ENCODE measurements around the gene SPATA13.

Gene SPATA13

GRCh38 chr13:24218338-24218737, 57.8 kb downstream of the SPATA13 start:
- H3K4me3 ChIP-seq (replicated peaks; ENCODE audit: low read depth, low read length) = no peak overlapping the region
- DNase-seq (ENCODE audit: low read depth) = no peak
- TF ChIP-seq CTCF (IDR thresholded peaks at IDR 0.05; ENCODE audit: low read length, missing control alignments) = no peak

GRCh38 chr13:24218977-24219376, 58.5 kb downstream of the SPATA13 start:
- DNase-seq (ENCODE audit: low read depth) = peak; percentile 37
- H3K4me3 ChIP-seq (replicated peaks; ENCODE audit: low read depth, low read length) = no peak overlapping the region
- TF ChIP-seq CTCF (IDR thresholded peaks at IDR 0.05; ENCODE audit: low read length, missing control alignments) = no peak

- no peak overlapping the region for H3K4me3 ChIP-seq (replicated peaks; ENCODE audit: low read depth, low read length)
- peak; percentile 92 for DNase-seq (ENCODE audit: low read depth)
- peak; percentile 77 for TF ChIP-seq CTCF (IDR thresholded peaks at IDR 0.05; ENCODE audit: low read length, missing control alignments)
Observed at GRCh38 chr13:24220086-24220703, 59.7 kb downstream of the SPATA13 start.

- H3K4me3 ChIP-seq (replicated peaks; ENCODE audit: low read depth, low read length) = no peak overlapping the region
- DNase-seq (ENCODE audit: low read depth) = no peak
- no peak for TF ChIP-seq CTCF (IDR thresholded peaks at IDR 0.05; ENCODE audit: low read length, missing control alignments)
Observed at GRCh38 chr13:24221007-24221406, 60.5 kb downstream of the SPATA13 start.

- DNase-seq (ENCODE audit: low read depth) = no peak
- no peak for TF ChIP-seq CTCF (IDR thresholded peaks at IDR 0.05; ENCODE audit: low read length, missing control alignments)
- no peak overlapping the region for H3K4me3 ChIP-seq (replicated peaks; ENCODE audit: low read depth, low read length)
Observed at GRCh38 chr13:24222756-24223155, 62.2 kb downstream of the SPATA13 start.

GRCh38 chr13:24223341-24224231, 63.1 kb downstream of the SPATA13 start:
- no peak for TF ChIP-seq CTCF (IDR thresholded peaks at IDR 0.05; ENCODE audit: low read length, missing control alignments)
- H3K4me3 ChIP-seq (replicated peaks; ENCODE audit: low read depth, low read length) = no peak overlapping the region

More at GRCh38 chr13:24223341-24224231, 63.1 kb downstream of the SPATA13 start:
- DNase-seq (ENCODE audit: low read depth) = no peak

Data from fibroblast of pulmonary artery (primary cell).